ENCODE results near the gene ARFGAP2.
"Not testable (repeated sequence)": the region's sequence is repeated elsewhere in the genome, so short reads cannot be mapped to it uniquely, and the experiment has no call there.

Gene ARFGAP2

DNA sequence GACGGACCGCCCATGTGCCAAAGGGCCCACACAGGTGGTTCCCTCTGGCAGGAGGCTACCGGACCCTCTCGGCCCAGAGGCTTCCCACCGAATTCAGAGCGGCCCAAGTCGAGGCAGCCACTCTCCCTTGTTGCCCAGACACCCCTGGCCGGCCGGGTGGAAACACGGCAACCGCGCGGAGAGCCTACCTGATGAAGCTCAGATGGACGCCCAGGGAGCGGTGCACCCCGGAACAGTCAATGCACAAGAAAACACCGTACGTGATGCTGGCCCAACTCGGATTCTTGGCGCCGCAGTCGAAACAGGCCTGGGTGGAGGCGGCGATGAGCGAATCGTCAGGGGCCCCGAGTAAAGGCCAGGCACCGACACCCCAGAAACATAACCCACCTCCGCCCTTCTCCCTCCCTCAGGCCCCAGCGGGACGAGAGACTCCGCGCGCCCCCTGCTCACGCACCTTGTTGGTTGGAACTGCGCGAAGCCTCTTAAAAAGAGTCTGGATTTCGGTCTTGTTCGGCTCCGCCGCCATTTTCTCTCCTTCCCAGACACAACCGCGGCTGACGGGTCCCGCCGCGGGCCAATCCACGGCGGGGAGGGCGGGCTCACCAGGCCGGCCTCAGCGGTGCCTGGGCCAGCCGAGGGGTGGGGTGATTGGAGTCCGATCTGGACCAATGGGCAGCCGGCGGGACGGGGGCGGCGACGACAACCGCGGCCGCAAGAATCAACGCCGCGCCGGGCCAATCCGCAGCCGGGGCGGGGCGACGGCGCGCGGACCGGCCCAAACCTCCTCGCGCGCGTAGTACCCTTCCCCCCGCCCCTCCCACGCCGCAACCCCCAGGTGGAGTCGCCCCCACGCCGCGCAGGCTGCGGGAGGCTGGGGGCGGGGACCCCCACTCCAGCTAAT, at the start of gene ARFGAP2:
Gene ARFGAP2 (minus strand): TSS at position 552 of the 901 bp plus-strand sequence. CDS start 26 bp downstream, at position 526.
- DNase-seq = peak; percentile 97

GRCh38 chr11:47225552-47226400, 49.1 kb upstream of the ARFGAP2 start:
- DNase-seq = no peak

DNA sequence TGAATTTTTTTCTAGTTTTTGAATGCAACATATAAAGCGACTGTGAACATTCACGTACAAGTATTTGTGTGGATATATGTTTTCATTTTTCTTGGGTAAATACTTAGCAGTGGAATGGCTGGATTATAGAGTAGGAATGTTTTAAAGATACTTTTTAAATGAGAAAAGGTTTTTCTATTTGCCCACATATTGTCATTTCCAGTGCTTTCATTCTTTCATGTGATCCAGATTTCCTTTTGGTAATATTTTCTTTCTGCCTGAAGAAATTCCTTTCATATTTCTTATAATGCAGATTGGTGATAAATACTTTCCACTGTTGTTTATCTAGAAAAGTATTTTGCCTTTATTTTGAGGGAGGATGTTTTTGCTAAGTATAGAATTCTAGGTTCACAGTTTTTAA, 46.0 kb upstream of the ARFGAP2 start:
- no peak for DNase-seq

DNA sequence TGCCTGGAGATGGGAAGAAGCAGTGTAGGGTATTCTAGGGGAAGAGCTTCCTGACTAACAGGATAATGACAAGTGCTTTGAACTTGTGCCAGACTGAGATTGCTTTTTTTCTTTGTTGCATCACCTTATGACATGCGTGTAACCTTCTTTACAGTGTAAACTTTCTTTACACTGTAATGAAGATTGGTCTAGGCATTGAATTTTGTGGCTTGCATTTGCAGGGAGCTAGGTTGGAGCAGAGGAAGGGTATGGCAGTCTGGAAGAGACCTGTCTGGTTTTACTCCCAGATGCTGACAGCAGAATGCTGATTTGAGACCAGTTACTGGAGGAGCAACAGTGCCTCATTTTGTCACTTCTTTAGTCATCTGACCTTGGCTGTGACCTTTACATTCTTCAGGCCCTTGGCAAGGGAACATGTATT, 43.7 kb upstream of the ARFGAP2 start:
- no peak for DNase-seq

- no peak for DNase-seq
Measured at GRCh38 chr11:47216121-47216798, 39.6 kb upstream of the ARFGAP2 start.

- DNase-seq = peak; percentile 59
Measured at GRCh38 chr11:47215366-47215910, 38.8 kb upstream of the ARFGAP2 start.

DNA sequence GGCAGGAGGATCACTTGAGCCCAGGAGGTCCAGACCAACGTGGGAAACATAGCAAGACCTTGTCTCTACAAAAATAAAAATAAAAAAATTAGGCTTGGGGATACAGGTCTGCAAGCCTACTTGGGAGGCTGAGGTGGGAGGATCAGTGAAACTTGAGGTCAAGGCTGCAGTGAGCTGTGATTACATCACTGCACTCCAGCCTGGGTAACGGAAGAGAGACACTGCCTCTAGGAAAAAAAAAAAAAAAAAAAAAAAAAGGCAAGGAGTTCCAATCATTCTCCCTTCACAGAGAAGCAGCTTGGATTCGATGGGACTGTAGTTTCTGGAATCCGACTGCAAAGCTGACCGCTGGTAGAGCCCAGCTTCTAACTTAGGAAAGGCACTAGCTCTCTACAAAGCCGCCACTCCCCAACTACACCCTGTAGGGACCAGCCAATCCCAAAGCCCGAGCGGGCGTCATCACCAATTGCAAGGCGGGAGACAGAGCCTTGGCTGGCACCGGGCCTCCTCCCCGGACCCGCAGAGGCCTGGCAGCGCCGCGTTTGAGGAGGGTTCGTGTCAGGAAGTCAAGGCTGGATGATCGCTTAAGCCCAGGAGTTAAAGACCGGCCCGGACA, 37.4 kb upstream of the ARFGAP2 start:
- DNase-seq = peak; percentile 95

- DNase-seq = no peak
Measured at GRCh38 chr11:47212938-47213337, 36.3 kb upstream of the ARFGAP2 start.

DNA sequence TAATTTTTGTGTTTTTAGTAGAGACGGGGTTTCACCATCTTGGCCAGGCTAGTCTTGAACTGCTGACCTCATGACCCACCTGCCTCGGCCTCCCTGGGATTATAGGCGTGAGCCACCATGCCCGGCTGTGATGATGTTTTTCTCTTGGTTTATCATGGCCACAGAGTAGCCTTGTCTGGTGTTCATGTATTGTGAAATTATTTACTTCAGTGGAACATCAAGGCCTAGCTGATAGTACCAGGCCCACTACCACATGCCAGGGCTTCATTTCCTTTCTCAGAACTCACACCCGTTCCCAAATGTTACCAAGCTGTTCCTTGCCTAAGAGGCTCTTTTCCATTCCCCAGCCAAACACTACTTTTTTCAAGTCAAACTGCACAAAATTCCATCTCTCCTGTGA, 31.9 kb upstream of the ARFGAP2 start:
- DNase-seq = no peak

- not testable (repeated sequence) for DNase-seq
Measured at GRCh38 chr11:47208008-47208552, 31.4 kb upstream of the ARFGAP2 start.

DNA sequence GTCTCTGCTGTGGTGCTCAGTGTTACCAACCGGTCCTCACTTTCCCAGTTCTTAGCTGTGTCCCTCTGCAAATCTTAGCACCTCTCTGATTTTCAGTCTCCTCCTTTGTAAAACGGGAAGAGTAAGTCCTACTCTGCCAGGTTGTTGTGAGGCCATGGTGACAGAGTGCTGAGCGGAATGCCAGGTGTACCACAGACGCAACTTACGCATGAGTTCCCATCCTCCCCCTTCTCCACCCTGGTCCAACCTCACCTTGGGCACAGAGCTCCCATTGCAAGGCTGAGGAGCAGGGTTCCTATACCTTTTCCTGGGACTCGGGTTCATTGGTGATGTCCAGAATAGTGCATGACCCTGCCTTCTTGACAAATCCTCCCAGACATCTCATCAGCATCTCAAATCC, 30.8 kb upstream of the ARFGAP2 start:
- DNase-seq = no peak

- not testable (repeated sequence) for DNase-seq
Measured at GRCh38 chr11:47206577-47206976, 29.9 kb upstream of the ARFGAP2 start.

- no peak for DNase-seq
Measured at GRCh38 chr11:47204637-47204989, 27.9 kb upstream of the ARFGAP2 start.

GRCh38 chr11:47202576-47202975, 25.9 kb upstream of the ARFGAP2 start:
- DNase-seq = no peak

- DNase-seq = no peak
Measured at GRCh38 chr11:47201015-47201414, 24.3 kb upstream of the ARFGAP2 start.

DNA sequence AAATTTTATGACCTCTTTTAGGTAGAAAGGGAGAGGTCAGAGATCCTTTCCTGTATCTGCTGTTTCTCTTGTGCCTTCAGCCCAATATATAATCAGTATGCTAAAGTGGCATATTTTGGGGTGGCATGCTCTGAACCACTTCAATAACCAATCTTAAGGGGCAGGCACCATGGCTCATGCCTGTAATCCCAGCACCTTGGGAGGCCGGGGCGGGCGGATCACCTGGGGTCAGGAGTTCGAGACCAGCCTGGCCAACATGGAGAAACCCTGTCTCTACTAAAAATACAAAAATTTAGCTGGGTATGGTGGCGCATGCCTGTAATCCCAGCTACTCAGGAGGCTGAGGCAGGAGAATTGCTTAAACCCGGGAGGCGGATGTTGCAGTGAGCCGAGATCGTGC, 21.5 kb upstream of the ARFGAP2 start:
- not testable (repeated sequence) for DNase-seq

- no peak for DNase-seq
Measured at GRCh38 chr11:47192111-47192510, 15.4 kb upstream of the ARFGAP2 start.

DNA sequence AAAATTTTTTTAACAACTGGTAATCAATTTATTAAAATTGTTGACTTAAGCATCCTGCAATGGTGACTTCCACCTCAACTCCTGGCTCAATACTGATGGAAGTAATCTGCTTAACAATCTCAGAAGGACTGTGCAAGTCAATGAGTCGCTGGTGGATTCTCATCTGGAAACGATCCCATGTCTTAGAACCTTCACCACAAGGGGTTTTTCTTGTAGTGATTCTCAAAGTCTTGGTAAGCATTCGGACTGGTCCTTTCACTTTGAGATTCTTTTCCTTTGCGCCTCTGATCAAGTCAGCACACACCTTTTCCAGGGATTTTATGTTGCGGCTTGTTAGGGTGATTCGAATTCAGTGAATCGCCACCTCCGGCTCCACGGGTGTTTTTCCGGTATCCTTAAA, 14.5 kb upstream of the ARFGAP2 start:
- DNase-seq = not testable (repeated sequence)

DNA sequence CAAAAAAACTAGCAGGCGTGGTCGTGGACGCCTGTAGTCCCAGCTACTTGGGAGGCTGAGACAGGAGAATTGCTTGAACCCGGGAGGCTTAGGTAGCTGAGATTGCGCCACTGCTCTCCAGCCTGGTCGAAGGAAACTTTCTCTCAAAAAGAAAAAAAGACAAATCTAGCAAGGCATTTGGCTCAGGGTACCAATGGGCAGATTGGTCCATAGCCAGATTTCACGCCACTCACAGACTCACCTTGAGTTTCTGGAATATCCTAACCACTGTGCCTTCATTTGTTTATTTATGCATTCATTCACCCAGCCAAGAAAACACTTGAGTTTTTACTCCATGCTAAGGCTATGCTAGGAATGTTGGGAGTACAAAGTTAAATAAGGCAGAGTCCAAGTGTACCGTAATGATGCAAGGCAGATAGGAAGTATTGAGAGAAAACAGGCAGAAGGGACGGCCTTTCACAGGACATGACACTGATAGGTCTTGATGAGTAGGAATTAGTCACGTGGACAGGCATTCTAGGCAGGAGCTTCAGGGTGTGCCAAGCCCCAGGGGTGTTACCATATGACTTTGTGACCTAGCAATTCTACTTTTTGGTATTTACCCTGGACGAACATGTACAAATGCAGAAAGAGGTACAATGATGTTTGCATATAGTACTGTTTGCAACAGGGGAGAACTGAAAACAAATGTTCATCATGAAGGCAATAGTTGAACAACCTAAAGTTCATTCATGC, 12.6 kb upstream of the ARFGAP2 start:
- no peak for DNase-seq

DNA sequence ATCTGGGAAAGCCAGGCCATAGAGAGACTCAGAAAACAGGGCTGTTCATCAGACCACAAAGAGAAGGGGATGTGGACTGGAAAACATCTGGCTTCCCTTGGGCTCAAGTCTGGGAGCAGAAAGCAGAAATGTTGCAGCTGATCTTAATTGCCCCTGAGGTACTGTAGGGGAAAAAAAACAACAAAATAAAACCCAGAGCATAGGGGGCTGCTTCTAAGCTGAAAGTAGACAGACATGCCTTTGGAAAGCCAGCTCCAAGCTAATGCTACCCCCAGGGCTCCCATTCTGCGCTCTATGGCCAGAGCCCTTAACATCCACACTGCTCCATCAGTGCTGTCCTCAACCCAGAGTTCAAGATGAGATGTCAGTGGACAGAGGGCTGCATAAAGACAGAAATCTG, 11.6 kb upstream of the ARFGAP2 start:
- no peak for DNase-seq

DNA sequence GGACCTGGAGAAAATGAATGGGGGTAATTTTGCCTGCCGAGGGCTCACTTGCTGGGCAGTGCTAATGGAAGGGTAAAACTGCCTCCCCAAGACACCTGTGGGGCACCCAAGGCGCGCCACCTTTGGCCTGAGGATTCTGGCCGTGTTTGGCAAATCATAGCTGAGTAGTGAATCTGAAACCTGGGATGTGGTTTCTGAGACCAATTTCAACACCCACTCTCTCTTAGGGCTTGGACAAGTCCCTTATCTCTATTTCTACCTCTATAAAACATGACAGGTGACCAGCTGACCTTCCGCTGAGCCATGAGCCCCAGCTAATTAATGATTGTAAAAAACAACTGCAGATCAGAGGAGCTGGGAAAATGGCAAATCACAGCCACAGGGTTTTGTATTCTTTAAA, 11.0 kb upstream of the ARFGAP2 start:
- no peak for DNase-seq

All from NCI-H345 (cell line).